T-cell (primary cell): Measurements from ENCODE around the gene SCMH1. TPM values are rescaled to one million over a fixed set of nuclear protein-coding genes. Genes with fewer than 3 reads are reported as not detected.

ENCODE experiments used
- ATAC-seq, 4 experiments: fragments of 200-7000 bp in 3 of 4; fragments of 150-1000 bp in 1 of 4; cut with Tn5 transposase; replicated peaks in 1 of 4; 1 replicate in 3 of 4; 2 replicates in 1 of 4; pipeline ENCODE4 v1.10.0; 2021; ENCODE audit warnings: moderate library complexity in 3 of 4, mild to moderate bottlenecking in 2 of 4, moderate number of reproducible peaks in 1 of 4
- CTCF ChIA-PET, 2 donors: fragments of 300-600 bp; sonication (Branson Sonifier 250); formaldehyde crosslinking; loops; one replicate each; lab custom pipeline; 2022; ENCODE audit warnings: antibody characterized with exemption in 2 of 2; lab: Charles Lee
- POLR2A ChIA-PET, 2 donors: fragments of 300-600 bp; sonication (Branson Sonifier 250); formaldehyde crosslinking; loops; one replicate each; lab custom pipeline; 2022; ENCODE audit warnings: antibody characterized with exemption in 2 of 2; lab: Charles Lee
- DNase-seq, 35 experiments: peaks; one replicate each; pipeline versions ENCODE4 v3.0.0 to v3.0.0-alpha.2; 2013 to 2023
- H3K27ac ChIP-seq: one replicate; pipeline ENCODE4 v1.5.1; 2013; ENCODE audit warnings: low read length
- H3K27me3 ChIP-seq, 2 experiments: replicated peaks in 1 of 2; 1 replicate in 1 of 2; 2 replicates in 1 of 2; pipeline versions ENCODE4 v1.6.1 to v1.7.0; 2013; ENCODE audit warnings: low read length in 1 of 2, mixed read lengths in 1 of 2; ENCODE audit not compliant: control insufficient read depth in 2 of 2, insufficient read depth in 2 of 2; ENCODE audit errors: extremely low read depth in 1 of 2
- H3K36me3 ChIP-seq, 2 donors: 1 replicate in 1 of 2; 2 replicates in 1 of 2; pipeline versions ENCODE4 v1.6.1 to v1.7.0; 2013; ENCODE audit warnings: low read length in 1 of 2; ENCODE audit not compliant: control insufficient read depth in 2 of 2, insufficient read depth in 1 of 2; ENCODE audit errors: extremely low read depth in 1 of 2
- H3K4me1 ChIP-seq, 2 experiments: 1 replicate in 1 of 2; 2 replicates in 1 of 2; pipeline versions ENCODE4 v1.6.1 to v1.7.0; 2013; ENCODE audit warnings: low read length in 2 of 2, mixed read lengths in 1 of 2; ENCODE audit not compliant: insufficient read depth in 2 of 2, control insufficient read depth in 1 of 2; ENCODE audit errors: extremely low read depth in 1 of 2
- H3K4me3 ChIP-seq, 2 donors: 1 replicate in 1 of 2; 2 replicates in 1 of 2; pipeline versions ENCODE4 v1.5.1 to v1.7.0; 2013; ENCODE audit warnings: mild to moderate bottlenecking in 2 of 2, low read length in 1 of 2, moderate library complexity in 1 of 2; ENCODE audit not compliant: control insufficient read depth in 1 of 2; ENCODE audit errors: extremely low read depth in 1 of 2
- H3K9me3 ChIP-seq: 2 replicates; pipeline ENCODE4 v1.7.0; 2013
- H3K27ac Mint-ChIP-seq, 2 donors: one replicate each; pipeline ENCODE4 v1.8.0; 2020 to 2021; ENCODE audit warnings: mild to moderate bottlenecking in 2 of 2, mixed read lengths in 2 of 2
- H3K27me3 Mint-ChIP-seq, 2 donors: one replicate each; pipeline ENCODE4 v1.8.0; 2021 to 2022; ENCODE audit warnings: mixed read lengths in 2 of 2
- H3K36me3 Mint-ChIP-seq: one replicate; pipeline ENCODE4 v1.8.0; 2021; ENCODE audit warnings: mixed read lengths
- H3K4me1 Mint-ChIP-seq, 3 donors: one replicate each; pipeline ENCODE4 v1.8.0; 2020 to 2022; ENCODE audit warnings: mixed read lengths in 3 of 3, mild to moderate bottlenecking in 1 of 3
- H3K4me3 Mint-ChIP-seq, 3 donors: one replicate each; pipeline ENCODE4 v1.8.0; 2020 to 2022; ENCODE audit warnings: mild to moderate bottlenecking in 3 of 3, mixed read lengths in 3 of 3, moderate library complexity in 3 of 3
- H3K9me3 Mint-ChIP-seq, 3 donors: one replicate each; pipeline ENCODE4 v1.8.0; 2020 to 2022; ENCODE audit warnings: mixed read lengths in 3 of 3
- WGBS: methylation state at CpG from one replicate; pipeline ENCODE4 v1.1.5; 2013; ENCODE audit warnings: missing lambda C conversion rate; ENCODE audit not compliant: insufficient coverage; 5-methylcytosine and 5-hydroxymethylcytosine counted together
- total RNA-seq, 35 experiments: library from RNA in 6 of 35; stranded (reverse) in 6 of 35; fragments of 120-200 nt in 1 of 35; gene quantifications; one replicate each; pipeline versions ENCODE4 v1.2.1 to v1.2.4 and lab custom pipeline; 2013 to 2026

Gene SCMH1
- total RNA-seq, 5 donors from 2014 or later (not counting 1 experiment from before 2014, with no cell fraction given), result 14.8 to 24.2 (median 19.6) TPM

GRCh38 chr1:41101076-41101475 is 141.0 kb downstream of the SCMH1 start:
- Histone ChIP-seq H3K27ac (no peak overlapping the region), H3K4me1 (no peaks in the 10 kb centered on the region), H3K36me3 (peaks cover 0 to 3% of the 10 kb centered on the region in 2 donors), H3K27me3 (no peaks in the 10 kb centered on the region), H3K9me3 (no peaks in the 10 kb centered on the region), H3K4me3 (no peak overlapping the region)
- Mint-ChIP-seq H3K4me1 (no peaks in the 10 kb centered on the region), H3K27ac (no peak overlapping the region), H3K36me3 (peaks cover 11% of the 10 kb centered on the region), H3K4me3 (no peak overlapping the region), H3K9me3 (no peaks in the 10 kb centered on the region), H3K27me3 (no peaks in the 10 kb centered on the region)
- DNase-seq, result no peak
- CTCF ChIA-PET, result no interaction called here
- no peak for ATAC-seq
- WGBS, result no CpG with 5 or more reads among the region's 1 CpG
- POLR2A ChIA-PET, result no interaction called here

- ChIA-PET POLR2A (no interaction called here), CTCF (no interaction called here)
- ATAC-seq, result no peak
- DNase-seq, result no peak
- Mint-ChIP-seq H3K36me3 (peaks cover 10% of the 10 kb centered on the region), H3K27ac (no peak overlapping the region), H3K4me3 (no peak overlapping the region), H3K4me1 (no peaks in the 10 kb centered on the region), H3K9me3 (no peaks in the 10 kb centered on the region), H3K27me3 (no peaks in the 10 kb centered on the region)
- no peak overlapping the region for H3K4me3 ChIP-seq
- no CpG with 5 or more reads among the region's 4 CpGs for WGBS
- no peak overlapping the region for H3K27ac ChIP-seq
- peaks cover 0 to 3% of the 10 kb centered on the region in 2 donors for H3K36me3 ChIP-seq
- no peaks in the 10 kb centered on the region for H3K9me3 ChIP-seq
- no peaks in the 10 kb centered on the region for H3K4me1 ChIP-seq
- no peaks in the 10 kb centered on the region for H3K27me3 ChIP-seq
Measured at GRCh38 chr1:41100170-41100569, 141.9 kb downstream of the SCMH1 start.

- H3K27me3 ChIP-seq, result no peaks in the 10 kb centered on the region
- Mint-ChIP-seq H3K27me3 (no peaks in the 10 kb centered on the region), H3K36me3 (peaks cover 10% of the 10 kb centered on the region), H3K9me3 (no peaks in the 10 kb centered on the region), H3K4me1 (no peaks in the 10 kb centered on the region), H3K4me3 (no peak overlapping the region), H3K27ac (no peak overlapping the region)
- 100% methylated on average over 1 of the region's 5 CpGs for WGBS
- H3K36me3 ChIP-seq, result peaks cover 0 to 3% of the 10 kb centered on the region in 2 donors
- CTCF ChIA-PET, result no interaction called here
- H3K4me1 ChIP-seq, result no peaks in the 10 kb centered on the region
- H3K27ac ChIP-seq, result no peak overlapping the region
- ATAC-seq (no peak), DNase-seq (no peak)
- H3K4me3 ChIP-seq, result no peak overlapping the region
- POLR2A ChIA-PET, result no interaction called here
- H3K9me3 ChIP-seq, result no peaks in the 10 kb centered on the region
Measured at GRCh38 chr1:41098730-41099460, 143.2 kb downstream of the SCMH1 start.

DNA sequence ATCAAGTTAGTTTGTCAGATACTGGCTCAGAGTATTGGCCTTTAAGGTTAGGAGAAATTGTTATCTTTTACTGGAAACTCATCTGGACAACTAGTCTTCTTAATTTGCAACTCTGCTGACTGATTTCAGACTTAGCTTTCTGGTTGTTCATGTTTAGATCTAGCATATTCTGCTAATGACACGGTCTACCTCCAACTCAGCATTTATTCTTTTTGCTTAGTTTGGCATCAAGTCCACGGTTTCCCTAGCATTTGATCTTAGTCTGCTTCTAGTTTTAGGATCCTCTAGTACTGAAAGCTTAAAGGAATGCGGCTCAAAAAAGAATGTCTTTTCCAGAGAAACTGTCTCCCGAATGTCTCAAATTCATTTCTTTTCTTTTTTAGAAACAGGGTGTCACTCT is 145.0 kb downstream of the SCMH1 start:
- DNase-seq (no peak), ATAC-seq (no peak)
- Histone ChIP-seq H3K27me3 (no peaks in the 10 kb centered on the region), H3K4me3 (no peak overlapping the region), H3K27ac (no peak overlapping the region), H3K36me3 (no peaks in the 10 kb centered on the region), H3K4me1 (no peaks in the 10 kb centered on the region), H3K9me3 (no peaks in the 10 kb centered on the region)
- Mint-ChIP-seq H3K9me3 (no peaks in the 10 kb centered on the region), H3K4me3 (no peak overlapping the region), H3K27me3 (no peaks in the 10 kb centered on the region), H3K4me1 (no peaks in the 10 kb centered on the region), H3K27ac (no peak overlapping the region), H3K36me3 (peaks cover 6% of the 10 kb centered on the region)
- CTCF ChIA-PET, result no interaction called here
- POLR2A ChIA-PET, result no interaction called here
- 76% methylated on average over 4 of the region's 4 CpGs for WGBS

DNA sequence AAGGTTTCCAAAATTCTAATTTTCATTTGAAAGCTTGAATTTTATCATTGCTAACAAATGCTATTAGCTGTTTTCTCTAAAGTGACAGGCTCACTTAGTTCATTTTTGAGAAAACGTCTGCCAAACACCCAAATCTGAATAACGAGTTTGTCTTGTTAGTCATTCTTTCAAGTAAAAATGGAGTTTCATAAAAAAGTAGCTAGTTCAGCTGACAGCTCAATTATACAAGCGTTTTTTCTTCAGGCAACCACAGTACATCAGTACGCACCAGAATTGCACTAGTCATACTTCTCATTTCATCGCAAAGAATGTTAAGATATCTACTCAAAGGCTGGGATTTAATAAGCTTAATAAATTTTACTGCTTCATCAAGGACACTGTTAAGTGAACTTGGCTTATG is 148.3 kb downstream of the SCMH1 start:
- Histone ChIP-seq H3K9me3 (no peaks in the 10 kb centered on the region), H3K27me3 (no peaks in the 10 kb centered on the region), H3K36me3 (no peaks in the 10 kb centered on the region), H3K27ac (no peak overlapping the region), H3K4me3 (no peak overlapping the region), H3K4me1 (no peaks in the 10 kb centered on the region)
- Mint-ChIP-seq H3K9me3 (no peaks in the 10 kb centered on the region), H3K4me1 (no peaks in the 10 kb centered on the region), H3K27ac (no peak overlapping the region), H3K27me3 (no peaks in the 10 kb centered on the region), H3K4me3 (no peak overlapping the region), H3K36me3 (peaks cover 17% of the 10 kb centered on the region)
- no CpG with 5 or more reads among the region's 5 CpGs for WGBS
- no peak for ATAC-seq
- no peak for DNase-seq
- ChIA-PET CTCF (no interaction called here), POLR2A (no interaction called here)

- Histone ChIP-seq H3K36me3 (no peaks in the 10 kb centered on the region), H3K4me3 (no peak overlapping the region), H3K27ac (no peak overlapping the region), H3K9me3 (no peaks in the 10 kb centered on the region), H3K4me1 (no peaks in the 10 kb centered on the region), H3K27me3 (no peaks in the 10 kb centered on the region)
- no peak overlapping the region for H3K27ac Mint-ChIP-seq
- CTCF ChIA-PET, result no interaction called here
- no peak for ATAC-seq
- H3K9me3 Mint-ChIP-seq, result no peaks in the 10 kb centered on the region
- no peak for DNase-seq
- no peaks in the 10 kb centered on the region for H3K27me3 Mint-ChIP-seq
- peaks cover 39% of the 10 kb centered on the region for H3K36me3 Mint-ChIP-seq
- no peaks in the 10 kb centered on the region for H3K4me1 Mint-ChIP-seq
- POLR2A ChIA-PET, result no interaction called here
- no peak overlapping the region for H3K4me3 Mint-ChIP-seq
Measured at GRCh38 chr1:41086921-41087320, 155.2 kb downstream of the SCMH1 start.

DNA sequence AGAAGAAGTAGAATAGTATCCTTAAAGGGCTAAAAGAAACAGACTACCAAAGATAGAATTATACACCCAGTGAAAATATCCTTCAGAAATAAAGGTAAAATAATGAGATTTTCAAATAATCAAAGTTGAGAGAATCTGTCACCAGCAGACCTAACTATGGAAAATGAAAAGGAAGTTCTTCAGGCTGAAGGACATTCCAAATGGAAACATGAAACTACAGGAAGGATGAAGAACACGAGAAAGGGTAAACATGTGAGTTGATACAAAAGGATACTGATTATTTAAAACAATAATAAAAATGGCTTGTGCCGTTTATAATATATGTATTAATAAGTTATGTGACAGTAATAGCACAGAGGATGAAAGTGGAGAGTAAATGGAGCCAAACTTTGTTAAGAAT is 163.5 kb downstream of the SCMH1 start:
- no peak overlapping the region for H3K27ac ChIP-seq
- H3K9me3 Mint-ChIP-seq, result peaks cover 4 to 8% (median 4%) of the 10 kb centered on the region in 3 donors
- ATAC-seq (no peak), DNase-seq (no peak)
- H3K36me3 Mint-ChIP-seq, result peaks cover 29% of the 10 kb centered on the region
- no CpG with 5 or more reads among the region's 2 CpGs for WGBS
- H3K27me3 ChIP-seq, result no peaks in the 10 kb centered on the region
- no peaks in the 10 kb centered on the region for H3K4me1 ChIP-seq
- H3K4me1 Mint-ChIP-seq, result no peaks in the 10 kb centered on the region
- no peak overlapping the region for H3K4me3 ChIP-seq
- no peak overlapping the region for H3K27ac Mint-ChIP-seq
- no peaks in the 10 kb centered on the region for H3K9me3 ChIP-seq
- ChIA-PET POLR2A (no interaction called here), CTCF (no interaction called here)
- no peaks in the 10 kb centered on the region for H3K36me3 ChIP-seq
- H3K4me3 Mint-ChIP-seq, result no peak overlapping the region
- no peaks in the 10 kb centered on the region for H3K27me3 Mint-ChIP-seq
